ENCODE data around the gene KCNQ1. TPM values are rescaled to one million over a fixed set of nuclear protein-coding genes. Genes with fewer than 3 reads are reported as not detected.

The KCNQ1 gene
- total and polyA plus RNA-seq, 2 experiments from 2014 or later, result 0.45 to 0.87 TPM

DNA sequence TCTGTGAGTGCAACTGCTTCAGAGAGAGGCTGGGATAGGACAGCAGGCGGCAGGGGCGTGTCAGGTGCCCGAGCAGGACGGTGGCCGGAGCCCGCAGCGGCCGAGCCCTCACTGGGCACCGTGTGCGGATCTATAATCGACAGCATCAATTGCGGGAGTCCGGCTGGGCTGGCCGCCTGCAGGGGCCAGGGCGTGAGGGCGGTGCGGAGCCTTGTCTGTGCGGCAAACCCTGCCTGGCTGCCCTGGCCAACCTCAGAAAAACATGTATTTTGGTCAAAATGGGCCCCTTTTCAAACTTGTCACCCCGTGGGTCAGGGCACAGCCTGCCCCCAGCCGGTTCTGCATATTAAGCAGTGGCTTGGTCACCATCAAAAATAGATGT, 346.3 kb downstream of the KCNQ1 start:
- Histone ChIP-seq H3F3A (replicated peaks; ENCODE audit: low read depth) (no peaks in the 10 kb centered on the region), H3K4me2 (peak overlapping the region; percentile 77), H2AFZ (peak overlapping the region; percentile 97), H3K27ac (ENCODE audit: low read depth) (no peak overlapping the region), H3K36me3 (ENCODE audit: insufficient read depth) (no peaks in the 10 kb centered on the region; the same call in 1 of the 2 replicates), H3K79me2 (replicated peaks; ENCODE audit: insufficient read depth) (no peaks in the 10 kb centered on the region), H3K9me2 (ENCODE audit: insufficient read depth) (no peaks in the 10 kb centered on the region), H3K4me1 (ENCODE audit: insufficient read depth) (peaks cover 8% of the 10 kb centered on the region), H3K4me3 (peak overlapping the region; percentile 53), H3K27me3 (ENCODE audit: insufficient read depth) (peaks cover 44% of the 10 kb centered on the region), H4K20me1 (replicated peaks; ENCODE audit: insufficient read depth) (no peaks in the 10 kb centered on the region)
- peak; percentile 5 for ATAC-seq
- H3K4me3 Mint-ChIP-seq, result peak overlapping the region; percentile 7; the same call in 1 of the 3 replicates
- peaks cover 18% of the 10 kb centered on the region for H3K4me1 Mint-ChIP-seq
- no peak overlapping the region for H3K27ac Mint-ChIP-seq
- peaks cover 57% of the 10 kb centered on the region for H3K27me3 Mint-ChIP-seq (ENCODE audit: insufficient read depth, low read depth, poor library complexity)
- no peak for DNase-seq (ENCODE audit: low spot score)
- peaks cover 8% of the 10 kb centered on the region for H3K36me3 Mint-ChIP-seq (ENCODE audit: low read depth)
- TF ChIP-seq, protein P1, sequence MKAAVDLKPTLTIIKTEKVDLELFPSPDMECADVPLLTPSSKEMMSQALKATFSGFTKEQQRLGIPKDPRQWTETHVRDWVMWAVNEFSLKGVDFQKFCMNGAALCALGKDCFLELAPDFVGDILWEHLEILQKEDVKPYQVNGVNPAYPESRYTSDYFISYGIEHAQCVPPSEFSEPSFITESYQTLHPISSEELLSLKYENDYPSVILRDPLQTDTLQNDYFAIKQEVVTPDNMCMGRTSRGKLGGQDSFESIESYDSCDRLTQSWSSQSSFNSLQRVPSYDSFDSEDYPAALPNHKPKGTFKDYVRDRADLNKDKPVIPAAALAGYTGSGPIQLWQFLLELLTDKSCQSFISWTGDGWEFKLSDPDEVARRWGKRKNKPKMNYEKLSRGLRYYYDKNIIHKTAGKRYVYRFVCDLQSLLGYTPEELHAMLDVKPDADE (IDR thresholded peaks at IDR 0.05), result no peak
- TF ChIP-seq, protein P2, sequence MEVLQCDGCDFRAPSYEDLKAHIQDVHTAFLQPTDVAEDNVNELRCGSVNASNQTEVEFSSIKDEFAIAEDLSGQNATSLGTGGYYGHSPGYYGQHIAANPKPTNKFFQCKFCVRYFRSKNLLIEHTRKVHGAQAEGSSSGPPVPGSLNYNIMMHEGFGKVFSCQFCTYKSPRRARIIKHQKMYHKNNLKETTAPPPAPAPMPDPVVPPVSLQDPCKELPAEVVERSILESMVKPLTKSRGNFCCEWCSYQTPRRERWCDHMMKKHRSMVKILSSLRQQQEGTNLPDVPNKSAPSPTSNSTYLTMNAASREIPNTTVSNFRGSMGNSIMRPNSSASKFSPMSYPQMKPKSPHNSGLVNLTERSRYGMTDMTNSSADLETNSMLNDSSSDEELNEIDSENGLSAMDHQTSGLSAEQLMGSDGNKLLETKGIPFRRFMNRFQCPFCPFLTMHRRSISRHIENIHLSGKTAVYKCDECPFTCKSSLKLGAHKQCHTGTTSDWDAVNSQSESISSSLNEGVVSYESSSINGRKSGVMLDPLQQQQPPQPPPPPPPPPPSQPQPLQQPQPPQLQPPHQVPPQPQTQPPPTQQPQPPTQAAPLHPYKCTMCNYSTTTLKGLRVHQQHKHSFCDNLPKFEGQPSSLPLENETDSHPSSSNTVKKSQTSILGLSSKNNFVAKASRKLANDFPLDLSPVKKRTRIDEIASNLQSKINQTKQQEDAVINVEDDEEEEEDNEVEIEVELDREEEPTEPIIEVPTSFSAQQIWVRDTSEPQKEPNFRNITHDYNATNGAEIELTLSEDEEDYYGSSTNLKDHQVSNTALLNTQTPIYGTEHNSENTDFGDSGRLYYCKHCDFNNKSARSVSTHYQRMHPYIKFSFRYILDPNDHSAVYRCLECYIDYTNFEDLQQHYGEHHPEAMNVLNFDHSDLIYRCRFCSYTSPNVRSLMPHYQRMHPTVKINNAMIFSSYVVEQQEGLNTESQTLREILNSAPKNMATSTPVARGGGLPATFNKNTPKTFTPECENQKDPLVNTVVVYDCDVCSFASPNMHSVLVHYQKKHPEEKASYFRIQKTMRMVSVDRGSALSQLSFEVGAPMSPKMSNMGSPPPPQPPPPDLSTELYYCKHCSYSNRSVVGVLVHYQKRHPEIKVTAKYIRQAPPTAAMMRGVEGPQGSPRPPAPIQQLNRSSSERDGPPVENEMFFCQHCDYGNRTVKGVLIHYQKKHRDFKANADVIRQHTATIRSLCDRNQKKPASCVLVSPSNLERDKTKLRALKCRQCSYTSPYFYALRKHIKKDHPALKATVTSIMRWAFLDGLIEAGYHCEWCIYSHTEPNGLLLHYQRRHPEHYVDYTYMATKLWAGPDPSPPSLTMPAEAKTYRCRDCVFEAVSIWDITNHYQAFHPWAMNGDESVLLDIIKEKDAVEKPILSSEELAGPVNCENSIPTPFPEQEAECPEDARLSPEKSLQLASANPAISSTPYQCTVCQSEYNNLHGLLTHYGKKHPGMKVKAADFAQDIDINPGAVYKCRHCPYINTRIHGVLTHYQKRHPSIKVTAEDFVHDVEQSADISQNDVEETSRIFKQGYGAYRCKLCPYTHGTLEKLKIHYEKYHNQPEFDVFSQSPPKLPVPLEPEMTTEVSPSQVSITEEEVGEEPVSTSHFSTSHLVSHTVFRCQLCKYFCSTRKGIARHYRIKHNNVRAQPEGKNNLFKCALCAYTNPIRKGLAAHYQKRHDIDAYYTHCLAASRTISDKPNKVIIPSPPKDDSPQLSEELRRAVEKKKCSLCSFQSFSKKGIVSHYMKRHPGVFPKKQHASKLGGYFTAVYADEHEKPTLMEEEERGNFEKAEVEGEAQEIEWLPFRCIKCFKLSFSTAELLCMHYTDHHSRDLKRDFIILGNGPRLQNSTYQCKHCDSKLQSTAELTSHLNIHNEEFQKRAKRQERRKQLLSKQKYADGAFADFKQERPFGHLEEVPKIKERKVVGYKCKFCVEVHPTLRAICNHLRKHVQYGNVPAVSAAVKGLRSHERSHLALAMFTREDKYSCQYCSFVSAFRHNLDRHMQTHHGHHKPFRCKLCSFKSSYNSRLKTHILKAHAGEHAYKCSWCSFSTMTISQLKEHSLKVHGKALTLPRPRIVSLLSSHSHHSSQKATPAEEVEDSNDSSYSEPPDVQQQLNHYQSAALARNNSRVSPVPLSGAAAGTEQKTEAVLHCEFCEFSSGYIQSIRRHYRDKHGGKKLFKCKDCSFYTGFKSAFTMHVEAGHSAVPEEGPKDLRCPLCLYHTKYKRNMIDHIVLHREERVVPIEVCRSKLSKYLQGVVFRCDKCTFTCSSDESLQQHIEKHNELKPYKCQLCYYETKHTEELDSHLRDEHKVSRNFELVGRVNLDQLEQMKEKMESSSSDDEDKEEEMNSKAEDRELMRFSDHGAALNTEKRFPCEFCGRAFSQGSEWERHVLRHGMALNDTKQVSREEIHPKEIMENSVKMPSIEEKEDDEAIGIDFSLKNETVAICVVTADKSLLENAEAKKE (CRISPR knock-in tag; IDR thresholded peaks at IDR 0.05), result no peak
- TF ChIP-seq POLR2AphosphoS5 (IDR thresholded peaks at IDR 0.05; ENCODE audit: low read depth), result no peak
- TF ChIP-seq, protein P3, sequence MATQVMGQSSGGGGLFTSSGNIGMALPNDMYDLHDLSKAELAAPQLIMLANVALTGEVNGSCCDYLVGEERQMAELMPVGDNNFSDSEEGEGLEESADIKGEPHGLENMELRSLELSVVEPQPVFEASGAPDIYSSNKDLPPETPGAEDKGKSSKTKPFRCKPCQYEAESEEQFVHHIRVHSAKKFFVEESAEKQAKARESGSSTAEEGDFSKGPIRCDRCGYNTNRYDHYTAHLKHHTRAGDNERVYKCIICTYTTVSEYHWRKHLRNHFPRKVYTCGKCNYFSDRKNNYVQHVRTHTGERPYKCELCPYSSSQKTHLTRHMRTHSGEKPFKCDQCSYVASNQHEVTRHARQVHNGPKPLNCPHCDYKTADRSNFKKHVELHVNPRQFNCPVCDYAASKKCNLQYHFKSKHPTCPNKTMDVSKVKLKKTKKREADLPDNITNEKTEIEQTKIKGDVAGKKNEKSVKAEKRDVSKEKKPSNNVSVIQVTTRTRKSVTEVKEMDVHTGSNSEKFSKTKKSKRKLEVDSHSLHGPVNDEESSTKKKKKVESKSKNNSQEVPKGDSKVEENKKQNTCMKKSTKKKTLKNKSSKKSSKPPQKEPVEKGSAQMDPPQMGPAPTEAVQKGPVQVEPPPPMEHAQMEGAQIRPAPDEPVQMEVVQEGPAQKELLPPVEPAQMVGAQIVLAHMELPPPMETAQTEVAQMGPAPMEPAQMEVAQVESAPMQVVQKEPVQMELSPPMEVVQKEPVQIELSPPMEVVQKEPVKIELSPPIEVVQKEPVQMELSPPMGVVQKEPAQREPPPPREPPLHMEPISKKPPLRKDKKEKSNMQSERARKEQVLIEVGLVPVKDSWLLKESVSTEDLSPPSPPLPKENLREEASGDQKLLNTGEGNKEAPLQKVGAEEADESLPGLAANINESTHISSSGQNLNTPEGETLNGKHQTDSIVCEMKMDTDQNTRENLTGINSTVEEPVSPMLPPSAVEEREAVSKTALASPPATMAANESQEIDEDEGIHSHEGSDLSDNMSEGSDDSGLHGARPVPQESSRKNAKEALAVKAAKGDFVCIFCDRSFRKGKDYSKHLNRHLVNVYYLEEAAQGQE (IDR thresholded peaks at IDR 0.05; ENCODE audit: unreplicated experiment), result no peak
- TF ChIP-seq, protein P4, sequence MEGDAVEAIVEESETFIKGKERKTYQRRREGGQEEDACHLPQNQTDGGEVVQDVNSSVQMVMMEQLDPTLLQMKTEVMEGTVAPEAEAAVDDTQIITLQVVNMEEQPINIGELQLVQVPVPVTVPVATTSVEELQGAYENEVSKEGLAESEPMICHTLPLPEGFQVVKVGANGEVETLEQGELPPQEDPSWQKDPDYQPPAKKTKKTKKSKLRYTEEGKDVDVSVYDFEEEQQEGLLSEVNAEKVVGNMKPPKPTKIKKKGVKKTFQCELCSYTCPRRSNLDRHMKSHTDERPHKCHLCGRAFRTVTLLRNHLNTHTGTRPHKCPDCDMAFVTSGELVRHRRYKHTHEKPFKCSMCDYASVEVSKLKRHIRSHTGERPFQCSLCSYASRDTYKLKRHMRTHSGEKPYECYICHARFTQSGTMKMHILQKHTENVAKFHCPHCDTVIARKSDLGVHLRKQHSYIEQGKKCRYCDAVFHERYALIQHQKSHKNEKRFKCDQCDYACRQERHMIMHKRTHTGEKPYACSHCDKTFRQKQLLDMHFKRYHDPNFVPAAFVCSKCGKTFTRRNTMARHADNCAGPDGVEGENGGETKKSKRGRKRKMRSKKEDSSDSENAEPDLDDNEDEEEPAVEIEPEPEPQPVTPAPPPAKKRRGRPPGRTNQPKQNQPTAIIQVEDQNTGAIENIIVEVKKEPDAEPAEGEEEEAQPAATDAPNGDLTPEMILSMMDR (conservative IDR thresholded peaks at IDR 0.05; ENCODE audit: low read depth in 2 of 2), result no peak
- no peak for TF ChIP-seq STAT1 (IDR thresholded peaks at IDR 0.05; ENCODE audit: unreplicated experiment)
- TF ChIP-seq CREB1 (CRISPR knock-in tag; IDR thresholded peaks at IDR 0.05; ENCODE audit: low read depth), result no peak
- no peak for TF ChIP-seq EZH2 (IDR thresholded peaks at IDR 0.05; ENCODE audit: low read depth, unreplicated experiment)
- no peak for TF ChIP-seq EZH2phosphoT487 (IDR thresholded peaks at IDR 0.05; ENCODE audit: unreplicated experiment)
- TF ChIP-seq ZNF114 (CRISPR knock-in tag; IDR thresholded peaks at IDR 0.05), result no peak
- no peak for TF ChIP-seq JUNB (IDR thresholded peaks at IDR 0.05; ENCODE audit: unreplicated experiment)
- TF ChIP-seq ZNF331 (CRISPR knock-in tag; IDR thresholded peaks at IDR 0.05; ENCODE audit: low read depth), result no peak
- no peak for TF ChIP-seq NANOG (IDR thresholded peaks at IDR 0.05; ENCODE audit: borderline replicate concordance)
- H3K9me3 Mint-ChIP-seq, result peaks cover 12% of the 10 kb centered on the region

Measured in GM23338 (cell line).